NK-92 treated with Interleukin-12 subunit alpha and Interleukin-12 subunit beta, amount 100 ng/mL, for 24 hours (cell line): ENCODE measurements around the gene RAB37.

ENCODE experiments used
- DNase-seq: peaks from one replicate; lab custom pipeline; 2025; lab: John Stamatoyannopoulos, UW

RAB37 gene

GRCh38 chr17:74763565-74764387, 26.7 kb downstream of the RAB37 start:
- no peak for DNase-seq

- DNase-seq: no peak
Measured at GRCh38 chr17:74764751-74765286, 27.8 kb downstream of the RAB37 start.

- no peak for DNase-seq
Measured at GRCh38 chr17:74766413-74766812, 29.4 kb downstream of the RAB37 start.

GRCh38 chr17:74767111-74767516, 30.1 kb downstream of the RAB37 start:
- DNase-seq: no peak

GRCh38 chr17:74768069-74768762, 31.2 kb downstream of the RAB37 start:
- no peak for DNase-seq

GRCh38 chr17:74768763-74769114, 31.7 kb downstream of the RAB37 start:
- no peak for DNase-seq

- DNase-seq: no peak
Measured at GRCh38 chr17:74769266-74769855, 32.3 kb downstream of the RAB37 start.

GRCh38 chr17:74769856-74770497, 32.9 kb downstream of the RAB37 start:
- no peak for DNase-seq

- DNase-seq: peak; percentile 55
Measured at GRCh38 chr17:74770498-74771318, 33.7 kb downstream of the RAB37 start.

DNA sequence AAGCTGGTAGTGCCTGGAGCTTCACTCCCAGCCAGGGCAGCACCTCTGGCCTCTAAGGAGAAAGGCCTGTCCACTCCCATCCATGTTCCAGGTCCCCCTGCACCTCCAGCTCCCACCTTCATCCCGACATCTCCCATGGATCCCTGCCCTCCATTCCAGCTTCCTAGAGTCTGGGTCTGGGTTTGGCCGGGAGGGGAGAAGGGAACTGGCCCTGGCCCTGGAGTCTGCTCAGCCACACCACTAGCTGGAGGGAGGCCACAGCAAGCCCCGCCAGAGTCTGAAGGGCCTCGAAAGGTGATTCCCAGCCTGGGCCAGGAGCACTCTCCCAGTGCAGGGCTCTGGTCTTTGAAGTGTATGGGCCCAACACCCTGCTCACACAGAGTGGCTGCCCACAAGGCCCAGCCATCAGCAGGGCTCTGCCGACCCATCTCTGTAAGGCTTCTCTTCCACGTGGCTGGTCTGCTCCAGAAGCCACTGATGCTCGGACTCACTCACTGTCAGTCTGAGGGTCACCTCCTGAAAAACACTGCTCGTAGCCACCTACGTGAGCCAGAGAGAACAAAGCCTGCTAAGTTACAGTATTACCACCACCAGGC, 34.4 kb downstream of the RAB37 start:
- DNase-seq: no peak

DNA sequence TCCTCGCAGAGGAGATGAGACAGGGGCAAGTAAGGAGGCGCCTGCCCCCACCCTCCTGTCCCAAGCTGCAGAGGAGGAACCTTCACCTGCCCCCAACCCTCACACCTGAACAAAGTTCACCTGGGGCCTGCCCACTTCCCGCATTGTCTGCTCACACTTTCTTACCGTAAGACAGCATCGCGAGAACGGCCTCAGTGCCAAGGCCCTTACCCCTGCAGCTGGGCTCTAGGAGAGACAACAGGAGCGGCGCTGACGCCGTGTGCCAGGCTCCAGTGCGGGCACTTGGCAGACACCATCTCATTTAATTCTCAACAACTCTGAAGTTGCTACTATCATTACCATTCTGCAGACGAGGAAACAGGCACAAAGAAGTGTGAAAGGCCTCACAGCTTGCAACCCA, 35.0 kb downstream of the RAB37 start:
- DNase-seq: no peak

GRCh38 chr17:74773414-74773813, 36.4 kb downstream of the RAB37 start:
- no peak for DNase-seq

DNA sequence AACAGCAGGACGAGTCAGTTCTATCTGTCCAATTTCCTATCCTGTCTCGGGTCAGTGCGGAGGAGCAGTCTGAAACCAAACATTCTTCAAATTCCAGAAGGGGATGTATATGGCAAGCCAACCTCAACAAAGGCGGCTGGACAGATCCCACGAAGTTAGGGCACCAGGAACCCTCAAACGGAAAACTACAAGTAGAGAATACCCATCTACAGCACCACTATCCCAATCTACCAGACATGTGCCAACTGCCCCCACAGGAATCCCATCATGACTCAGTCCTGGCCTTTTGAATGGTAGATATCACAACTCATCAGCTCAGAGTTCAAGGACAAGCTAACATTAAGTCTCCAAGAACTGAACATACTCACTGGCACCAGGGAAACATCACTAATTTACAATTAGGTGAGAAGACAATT, 36.8 kb downstream of the RAB37 start:
- no peak for DNase-seq

DNA sequence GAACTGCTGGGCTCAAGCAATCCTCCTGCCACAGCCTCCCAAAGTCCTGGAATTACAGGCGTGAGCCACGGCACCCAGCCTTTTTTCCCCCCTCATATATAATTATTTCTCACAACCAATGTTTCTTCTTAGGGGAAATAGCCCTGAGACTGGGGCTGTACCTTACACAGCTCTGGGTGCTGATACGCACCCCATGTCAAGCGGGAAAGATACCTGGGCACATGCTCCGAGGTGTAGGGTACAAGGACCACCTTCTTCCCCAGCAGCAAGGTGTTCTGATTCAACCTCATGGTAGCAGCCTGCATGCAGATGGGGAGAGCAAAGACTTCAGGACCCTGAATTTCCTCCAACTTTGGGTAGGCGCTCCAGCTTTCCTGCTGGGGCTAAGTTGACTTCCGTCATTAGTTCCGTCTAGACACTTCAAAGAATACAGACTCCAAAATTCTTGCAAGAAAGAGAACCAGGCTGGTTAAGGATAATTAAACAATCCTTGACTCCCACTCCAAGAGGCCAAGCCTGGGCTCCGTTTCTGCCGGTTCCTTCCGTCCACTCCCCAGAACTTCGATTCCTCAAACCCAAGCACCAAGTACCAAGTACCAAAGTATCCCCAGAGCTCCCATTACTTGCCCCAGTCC, 38.5 kb downstream of the RAB37 start:
- DNase-seq: no peak

DNA sequence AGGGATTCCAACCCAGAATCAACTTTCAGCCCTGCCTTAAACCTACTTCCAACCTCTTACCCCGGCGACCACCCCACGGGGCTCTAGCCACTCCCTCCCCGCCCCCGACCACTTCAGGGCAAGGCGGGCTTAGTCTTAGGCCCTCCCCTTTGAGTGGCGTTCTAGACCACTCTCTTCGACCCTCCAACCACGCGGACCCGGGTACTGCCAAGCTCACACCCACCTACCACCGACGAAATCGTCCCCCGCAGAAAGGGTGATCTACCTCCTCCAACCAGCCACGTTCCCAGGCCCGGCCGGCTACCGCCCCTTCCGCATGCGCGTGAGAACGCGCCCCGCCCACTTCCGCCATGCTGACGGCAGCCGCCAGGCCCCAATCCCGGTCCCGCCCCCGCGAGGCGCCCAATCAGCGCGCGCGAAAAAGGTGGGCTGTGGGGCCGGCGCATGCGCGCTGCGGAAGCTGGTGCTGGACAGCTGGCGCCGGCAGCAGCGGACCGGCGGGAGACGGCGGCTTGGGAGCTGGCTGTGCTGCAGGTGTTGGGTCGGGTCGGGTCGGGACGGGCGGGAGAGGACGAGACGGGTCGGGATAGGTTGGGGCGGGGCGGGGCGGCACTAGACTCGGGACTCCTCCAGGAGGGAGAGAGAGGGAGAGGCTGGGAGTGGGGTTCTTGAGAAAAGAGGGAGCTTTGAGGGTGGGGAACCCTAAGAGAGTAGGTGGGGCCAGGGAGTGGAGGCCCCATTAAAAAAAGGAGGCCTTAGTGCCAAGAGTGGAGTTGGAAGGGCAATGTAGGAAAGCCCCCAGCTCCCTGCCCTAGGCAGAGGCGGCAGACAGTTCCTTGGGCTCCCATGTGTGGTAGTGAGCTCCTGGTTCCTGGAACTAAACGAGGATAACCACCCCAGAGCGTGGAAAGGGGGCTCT, 39.2 kb downstream of the RAB37 start, which contains the start of gene NAT9:
Gene NAT9 (minus strand): TSS at position 302 of the 919 bp plus-strand sequence. CDS start 647 bp downstream, outside the sequence.
- peak; percentile 98 for DNase-seq

DNA sequence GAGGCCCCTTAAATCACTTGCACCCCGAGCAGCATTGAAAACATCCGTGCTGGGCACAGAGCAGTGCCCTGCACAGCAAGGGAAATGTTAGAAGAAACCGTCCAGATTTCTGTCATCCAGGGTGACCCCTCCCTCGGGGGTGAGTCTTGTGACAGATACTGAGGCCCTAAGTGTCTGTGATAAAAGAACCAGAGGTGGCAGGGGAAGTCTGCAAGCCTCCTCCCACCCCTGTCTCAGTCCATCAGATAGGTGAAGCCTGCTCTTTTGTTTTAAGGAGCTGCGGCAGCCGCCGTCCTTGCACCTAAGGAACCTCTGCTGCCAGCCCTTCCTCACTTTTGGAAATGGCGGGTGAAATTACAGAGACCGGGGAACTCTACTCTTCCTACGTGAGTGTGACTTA, 39.9 kb downstream of the RAB37 start:
- no peak for DNase-seq

DNA sequence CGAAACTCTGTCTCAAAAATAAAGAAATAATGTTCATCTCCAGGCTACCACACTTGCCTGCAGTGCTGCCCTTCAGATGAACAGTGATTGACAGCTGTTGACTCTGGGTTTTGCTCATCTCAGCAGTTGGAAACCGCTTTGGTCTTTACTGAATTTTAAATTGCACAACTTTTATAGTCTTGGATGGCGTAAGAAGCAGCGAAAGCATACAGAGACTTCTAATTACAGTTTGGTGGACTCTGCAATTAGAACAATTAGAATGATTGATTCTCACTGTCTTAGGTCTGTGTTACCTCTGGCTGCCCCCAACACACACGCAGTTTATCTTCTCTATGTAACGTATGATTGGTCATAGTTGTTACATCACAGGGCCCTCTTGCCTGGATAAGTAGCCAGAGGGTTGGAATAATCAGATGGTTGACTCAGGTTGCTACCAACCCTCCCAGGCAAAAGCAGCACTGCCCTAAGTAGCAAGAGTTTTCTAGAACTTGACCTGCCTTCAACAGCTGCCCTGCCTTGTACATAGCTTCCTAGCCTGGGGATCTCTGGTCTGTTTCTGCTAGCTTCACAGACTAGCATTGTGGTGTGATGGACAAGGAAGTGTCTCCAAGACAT, 41.0 kb downstream of the RAB37 start:
- no peak for DNase-seq

- no peak for DNase-seq
Measured at GRCh38 chr17:74778960-74779359, 41.9 kb downstream of the RAB37 start.

DNA sequence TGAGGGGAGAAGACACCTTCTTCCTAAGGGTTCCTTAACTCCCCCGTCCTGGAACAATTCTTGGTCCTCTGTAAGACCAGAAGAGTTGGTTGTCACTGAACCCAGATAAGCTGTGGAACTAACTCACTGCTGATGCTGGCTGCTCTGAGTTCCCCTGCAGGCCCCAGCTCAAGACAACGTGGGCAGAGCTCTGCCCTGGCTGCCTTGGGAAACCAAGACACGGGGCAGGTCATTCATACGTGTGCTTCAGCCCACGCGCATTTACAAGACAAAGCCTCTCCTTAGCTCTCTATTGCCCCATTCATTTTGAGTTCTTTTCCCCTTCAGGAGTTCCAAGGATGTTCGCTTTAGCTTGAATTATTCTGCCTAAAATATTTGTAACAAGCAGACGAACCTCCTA, 42.4 kb downstream of the RAB37 start:
- no peak for DNase-seq
